GM19239 (cell line): ENCODE measurements around the gene S100A3.
"Not testable (repeated sequence)": the region's sequence is repeated elsewhere in the genome, so short reads cannot be mapped to it uniquely, and the experiment has no call there.

Experiments used
- DNase-seq: peaks from one replicate; pipeline ENCODE4 v3.0.0; 2011; ENCODE audit warnings: low spot score; ENCODE audit not compliant: insufficient read length
- FAIRE-seq: peaks from 2 replicates; lab custom pipeline; 2011; peaks lifted over from hg19 to GRCh38; lab: Jason Lieb, UNC

Gene S100A3

DNA sequence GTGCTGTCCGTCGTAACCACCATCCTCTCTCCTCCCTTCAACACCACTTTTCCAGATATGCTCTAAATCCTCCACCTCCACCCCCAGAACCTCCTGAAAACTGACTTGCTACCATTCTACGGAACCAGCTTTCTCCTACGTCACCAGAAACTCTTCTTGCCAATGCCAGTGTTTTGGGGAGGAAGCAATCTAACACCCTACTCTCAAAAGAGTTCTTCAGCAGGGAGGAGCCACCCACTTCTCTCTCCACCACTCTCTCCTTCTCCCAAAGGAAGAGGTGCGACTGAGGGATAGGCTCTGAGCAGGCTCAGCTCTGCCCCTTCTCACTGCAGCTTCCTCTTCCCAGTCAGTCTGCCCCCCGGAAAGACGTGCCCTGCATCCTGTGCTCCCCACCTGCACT is 22.6 kb upstream of the S100A3 start:
- FAIRE-seq (no peak), DNase-seq (no peak)

DNA sequence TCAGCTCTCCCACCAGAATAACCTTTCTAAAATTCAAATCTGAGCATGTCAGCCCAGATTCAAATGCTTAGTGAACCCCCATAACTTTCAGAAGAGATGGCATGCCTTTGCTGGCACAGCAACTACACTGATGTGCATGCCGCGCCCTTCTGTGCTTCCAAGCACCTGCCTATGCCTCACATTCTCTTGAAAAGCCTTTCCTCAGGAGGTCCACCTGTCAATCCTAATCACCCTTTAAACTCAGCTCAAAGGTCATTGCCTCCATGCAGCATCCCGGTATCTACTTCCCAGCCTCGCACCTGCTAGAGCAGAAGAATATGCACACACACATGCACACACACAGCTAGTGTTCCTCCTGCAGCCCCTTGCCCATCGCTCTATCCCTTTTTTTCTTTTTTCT is 21.8 kb upstream of the S100A3 start:
- no peak for DNase-seq
- no peak for FAIRE-seq

DNA sequence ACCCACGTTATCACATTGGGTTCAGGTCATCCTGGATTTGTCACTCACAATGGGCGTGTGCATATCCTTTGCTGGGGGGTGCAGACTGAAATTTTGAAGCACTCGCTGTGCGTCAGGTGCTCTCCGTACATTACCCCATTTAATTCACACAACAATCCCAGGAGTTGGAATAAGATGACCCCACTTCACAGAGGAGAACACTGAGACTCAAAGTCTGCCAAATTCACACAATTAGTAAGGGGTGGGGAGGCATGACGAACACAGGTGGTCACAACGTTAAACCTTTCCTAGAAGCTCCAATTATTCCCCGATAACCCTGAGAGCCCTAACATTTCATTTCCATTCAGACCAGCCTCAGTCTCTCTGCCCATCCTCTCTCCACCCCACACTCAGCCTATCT is 20.4 kb upstream of the S100A3 start:
- no peak for DNase-seq
- no peak for FAIRE-seq

DNA sequence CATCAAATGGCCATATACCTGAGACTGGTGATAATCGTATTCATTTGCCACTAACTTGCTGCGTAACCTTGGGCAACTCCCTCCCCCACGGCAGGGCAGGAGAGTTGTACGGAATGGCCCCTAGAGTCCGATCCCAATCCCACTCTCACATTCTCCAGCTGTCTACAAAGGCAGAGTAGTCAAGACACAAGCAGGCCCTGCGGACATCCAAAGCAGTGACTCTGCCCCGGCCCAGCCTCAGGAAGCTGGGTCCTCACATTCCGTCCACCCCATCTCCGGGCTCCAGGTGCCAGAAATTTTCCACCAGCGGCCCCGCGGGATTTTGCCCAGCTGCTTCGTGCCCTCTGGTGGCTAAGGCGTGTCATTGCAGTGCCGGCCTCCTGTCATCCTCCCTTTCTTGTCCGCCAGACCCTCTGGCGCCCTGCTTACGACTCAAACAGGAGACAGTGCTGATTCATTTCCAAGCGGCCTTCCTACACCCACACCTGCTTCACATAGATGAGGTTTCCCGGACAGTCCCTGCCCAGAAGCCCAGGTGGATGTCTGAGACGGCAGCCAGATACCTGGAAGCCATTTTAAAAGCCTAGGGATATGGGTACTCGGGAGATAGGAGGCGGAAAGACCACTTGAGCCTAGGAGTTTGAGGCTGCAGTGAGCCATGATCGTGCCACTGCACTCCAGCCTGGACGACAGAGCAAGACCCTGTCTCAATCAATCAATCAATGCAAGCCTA is 19.5 kb upstream of the S100A3 start:
- FAIRE-seq (peak; percentile 71), DNase-seq (peak; percentile 80)

DNA sequence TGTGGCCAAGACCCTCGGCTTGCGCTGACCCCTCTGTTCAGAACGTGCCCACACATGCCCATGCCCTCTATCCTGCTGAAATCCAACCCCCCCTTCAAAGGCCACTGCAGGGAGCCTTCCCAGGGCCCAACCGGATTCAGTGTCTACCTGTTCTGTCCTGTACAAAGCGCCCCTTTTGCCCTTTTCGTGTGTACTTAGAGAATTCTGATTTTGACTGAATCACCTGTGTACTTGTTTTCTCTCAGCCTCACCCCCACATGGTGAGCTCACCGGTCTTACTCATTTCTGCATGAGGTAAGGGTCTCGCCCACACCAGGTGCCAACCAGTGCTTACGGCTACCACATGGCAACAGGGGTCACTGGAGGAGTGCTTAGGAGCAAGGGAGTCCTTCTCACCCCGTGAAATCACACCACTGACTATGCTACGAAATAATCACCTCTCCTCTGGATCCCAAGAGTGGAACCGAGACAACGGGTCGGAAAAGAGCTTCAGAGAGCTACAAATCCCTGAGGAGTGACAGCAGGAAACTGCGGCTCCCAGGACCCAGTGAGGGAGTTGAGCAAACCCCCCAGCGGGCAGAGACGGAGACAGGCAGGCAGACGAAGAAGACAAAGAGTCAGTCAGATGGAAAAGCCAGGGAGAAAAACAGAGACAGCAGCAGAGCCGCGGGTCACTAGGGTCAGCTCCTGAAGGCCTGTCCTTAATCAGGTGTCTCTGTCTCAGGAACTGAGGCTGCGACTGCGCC is 18.7 kb upstream of the S100A3 start:
- DNase-seq (no peak), FAIRE-seq (no peak)

DNA sequence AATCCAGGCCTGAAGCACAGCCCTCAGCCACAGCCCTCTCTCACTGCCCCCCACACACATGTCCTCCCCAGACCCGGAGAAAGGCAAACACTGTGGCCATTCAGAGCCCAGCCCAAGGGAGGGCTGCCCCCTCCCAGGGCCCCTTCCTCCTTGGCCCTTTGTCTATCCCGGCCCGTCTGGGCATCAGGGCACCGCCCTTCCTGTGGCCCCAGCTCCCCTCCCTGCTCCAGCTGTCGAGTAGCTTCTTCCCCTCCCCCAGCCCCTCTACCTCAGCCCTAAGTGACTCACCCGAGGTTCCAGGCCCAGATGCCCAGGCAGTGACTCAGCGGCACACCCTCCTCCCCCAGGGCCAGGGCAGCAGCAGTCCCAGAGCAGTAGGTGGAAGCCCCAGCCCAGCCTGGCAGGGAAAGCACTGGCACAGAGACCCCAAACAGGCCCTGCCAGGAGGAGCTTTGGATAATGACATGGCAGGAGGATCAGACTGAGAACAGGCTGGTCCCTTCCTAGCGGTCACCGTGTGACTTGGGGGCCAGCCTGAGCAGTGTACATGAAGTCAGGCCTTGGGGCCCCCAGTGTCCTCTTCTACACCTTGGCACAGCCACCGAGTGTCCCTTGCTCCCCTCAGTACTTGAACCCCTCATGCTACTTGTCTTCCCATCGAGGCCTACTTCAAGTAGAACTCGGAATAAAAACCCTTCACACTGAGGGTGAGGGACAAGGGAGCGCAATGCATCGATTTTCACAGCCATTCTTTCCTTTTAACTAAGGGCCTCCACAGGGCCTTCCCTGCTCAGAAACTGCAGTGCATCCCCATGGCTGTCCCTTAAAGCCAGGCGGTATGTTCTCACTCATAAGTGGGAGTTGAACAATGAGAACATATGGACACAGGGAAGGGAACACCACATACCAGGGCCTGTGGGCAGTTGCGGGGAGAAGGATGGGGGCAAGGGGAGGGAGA is 17.6 kb upstream of the S100A3 start:
- FAIRE-seq (peak; percentile 33), DNase-seq (no peak)

DNA sequence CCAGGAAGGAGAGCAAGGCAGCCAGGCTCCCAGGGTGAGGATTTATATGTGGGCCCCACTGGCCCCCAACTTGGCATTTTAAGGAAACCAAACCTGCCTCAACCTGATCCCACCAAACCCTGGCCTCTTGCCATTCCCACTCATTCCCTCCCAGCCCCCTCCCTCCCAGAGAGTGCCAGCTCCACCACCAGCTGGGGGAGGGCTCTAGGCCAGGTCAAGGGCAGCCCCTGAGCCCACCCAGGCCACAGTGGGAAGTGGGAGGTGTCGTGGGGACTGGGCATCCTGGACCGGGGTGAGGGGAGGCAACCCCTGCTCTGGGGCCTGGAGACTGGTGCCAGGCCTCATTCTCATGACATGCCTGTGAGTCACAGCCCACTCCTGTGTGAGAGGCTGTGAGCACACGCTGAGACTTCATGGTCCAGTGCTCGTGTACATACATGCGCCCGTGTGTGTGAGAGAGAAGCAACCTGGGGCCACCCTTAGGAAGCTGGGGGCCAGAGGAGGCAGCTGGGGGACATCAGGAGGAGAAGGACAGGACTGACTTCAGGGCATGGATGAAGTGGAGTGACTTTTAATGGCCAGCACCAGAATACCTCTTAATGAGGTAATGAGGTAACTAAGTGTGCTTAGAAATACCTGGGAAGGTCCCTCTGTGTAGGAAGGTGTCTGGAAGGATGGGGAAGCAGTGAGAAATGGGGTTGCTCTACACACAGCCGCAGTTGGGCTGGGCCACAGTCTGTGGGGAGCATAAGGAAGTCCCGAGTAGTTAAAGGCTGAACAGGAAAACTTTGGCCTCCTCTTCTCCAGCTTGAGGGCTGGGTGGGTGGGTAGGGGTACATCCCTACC is 16.7 kb upstream of the S100A3 start, which contains the start of gene S100A2:
Gene S100A2, minus strand, starts transcription at position 316 of the 846 bp plus-strand sequence. CDS start 1,967 bp downstream, outside the sequence.
- DNase-seq (no peak), FAIRE-seq (no peak)

DNA sequence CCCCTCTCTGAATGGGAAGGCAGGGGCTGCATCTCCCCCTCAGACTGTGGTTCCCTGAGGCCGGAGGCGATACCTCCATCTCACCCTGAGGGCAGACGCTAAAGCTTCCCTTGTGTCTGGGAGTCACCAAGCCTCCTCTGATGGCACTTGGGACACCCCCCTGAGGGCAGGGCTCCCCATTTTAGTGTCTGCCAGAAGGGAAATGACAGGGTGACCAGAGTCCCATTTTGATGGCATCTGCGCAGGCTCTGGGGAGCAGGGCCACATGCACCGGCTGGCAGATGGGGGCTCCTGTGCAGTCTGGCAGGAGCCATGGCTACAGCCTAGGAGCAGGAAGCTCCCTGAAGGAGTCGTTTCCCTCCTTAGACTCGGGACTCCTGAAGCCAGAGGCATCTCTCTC is 14.9 kb upstream of the S100A3 start:
- no peak for DNase-seq
- no peak for FAIRE-seq

DNA sequence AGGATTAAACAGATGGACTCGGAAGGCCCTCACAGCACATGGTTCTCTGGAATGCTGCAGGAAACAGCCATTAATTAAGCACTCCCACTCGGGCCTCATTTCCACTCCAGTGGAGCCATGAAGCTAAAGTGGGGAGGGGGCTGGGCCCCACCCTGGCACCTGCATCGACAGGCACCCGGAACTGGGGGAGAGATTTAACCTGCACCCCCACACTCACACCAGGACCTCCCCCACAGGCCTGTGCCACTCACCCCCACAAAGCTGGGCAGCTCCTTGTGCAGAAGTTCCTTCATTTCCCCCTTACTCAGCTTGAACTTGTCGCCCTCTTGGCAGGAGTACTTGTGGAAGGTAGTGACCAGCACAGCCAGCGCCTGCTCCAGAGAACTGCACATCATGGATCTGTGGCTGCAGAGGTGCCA is 14.4 kb upstream of the S100A3 start:
- DNase-seq (no peak), FAIRE-seq (no peak)

DNA sequence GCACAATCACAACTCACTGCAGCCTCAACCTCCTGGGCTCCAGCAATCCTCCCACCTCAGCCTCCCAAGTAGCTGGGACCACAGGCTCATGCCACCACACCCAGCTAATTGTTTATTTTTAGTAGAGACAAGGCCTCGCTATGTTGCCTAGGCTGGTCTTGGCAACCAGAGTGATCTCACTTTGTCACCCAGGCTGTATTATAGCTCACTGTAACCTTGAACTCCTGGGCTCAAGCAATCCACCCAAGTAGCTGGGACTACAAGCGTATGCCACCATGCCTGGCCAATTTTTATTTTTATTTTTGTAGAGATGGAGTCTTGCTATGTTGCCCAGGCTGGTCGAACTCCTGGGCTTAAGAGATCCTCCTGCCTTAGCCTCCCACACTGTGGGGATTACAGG is 13.0 kb upstream of the S100A3 start:
- FAIRE-seq, DNase-seq: not testable (repeated sequence)

DNA sequence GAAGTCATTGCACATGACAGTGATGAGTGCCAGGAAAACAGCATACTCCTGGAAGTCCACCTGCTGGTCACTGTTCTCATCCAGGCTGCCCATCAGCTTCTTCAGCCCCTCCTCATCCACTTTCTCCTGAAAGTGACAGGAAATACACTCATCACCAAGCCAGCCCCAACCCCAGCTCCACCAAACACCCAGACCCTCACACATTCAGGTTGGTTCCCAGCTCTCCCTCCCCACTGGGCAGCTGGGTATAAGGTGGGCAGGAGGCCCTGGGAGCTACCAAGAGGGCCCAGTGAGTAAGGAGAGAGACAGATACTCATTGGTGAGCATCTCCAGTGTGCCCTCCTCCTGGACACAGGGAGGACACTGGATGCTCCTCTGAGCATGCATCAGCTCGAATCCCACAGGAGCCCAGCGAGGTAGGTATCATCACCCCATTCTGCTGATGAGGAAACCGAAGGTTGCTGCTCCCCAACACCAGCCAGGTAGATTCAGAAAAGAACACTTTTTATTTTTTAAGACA is 12.5 kb upstream of the S100A3 start:
- DNase-seq (no peak), FAIRE-seq (no peak)

DNA sequence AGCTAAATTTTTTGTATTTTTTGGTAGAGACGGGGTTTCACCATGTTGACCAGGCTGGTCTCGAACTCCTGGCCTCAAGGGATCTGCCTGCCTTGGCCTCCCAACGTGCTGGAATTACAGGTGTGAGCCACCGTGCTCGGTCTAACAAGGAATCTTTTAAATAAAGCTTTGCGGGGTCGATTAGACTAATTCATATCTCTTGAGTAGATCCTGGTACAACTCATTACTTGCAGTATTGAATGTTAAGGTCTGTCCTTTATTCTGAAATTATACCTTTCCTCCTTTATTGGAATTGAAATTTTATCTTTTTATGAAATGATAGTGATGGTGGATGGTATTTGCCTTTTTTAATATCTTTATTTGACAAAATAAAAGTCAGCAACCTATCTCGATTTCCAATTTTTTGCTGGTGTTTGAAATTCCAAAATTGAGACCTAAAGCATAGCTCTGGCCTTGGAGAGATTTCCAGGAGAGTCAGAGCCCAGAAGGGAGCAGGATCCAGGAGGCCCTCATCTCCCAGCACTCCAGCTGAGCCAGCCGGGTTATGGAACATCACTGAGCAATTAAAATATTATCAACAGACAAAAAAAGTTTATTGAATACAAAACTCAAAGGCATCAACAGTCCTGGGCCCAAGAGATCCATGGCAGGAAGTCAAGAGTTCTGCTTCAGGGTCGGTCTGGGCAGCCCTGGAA is 11.9 kb upstream of the S100A3 start:
- DNase-seq = no peak
- FAIRE-seq = no peak

DNA sequence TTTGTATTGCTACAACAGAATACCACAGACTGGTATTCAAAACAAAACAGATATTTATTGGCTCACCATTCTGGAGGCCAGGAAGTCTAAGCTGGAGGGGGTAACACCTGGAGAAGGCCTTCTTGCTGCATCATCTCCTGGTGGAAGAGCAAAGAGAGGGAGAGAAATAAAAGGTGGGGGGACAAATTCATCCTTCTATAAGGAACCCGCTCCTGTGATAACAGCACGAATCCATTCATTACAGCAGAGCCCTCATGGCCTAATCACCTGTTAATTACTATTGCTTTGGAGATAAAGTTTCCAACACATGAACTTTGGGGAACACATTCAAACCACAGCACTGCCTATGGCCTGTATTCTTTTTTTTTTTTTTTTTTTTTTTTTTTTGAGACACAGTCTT is 11.2 kb upstream of the S100A3 start:
- FAIRE-seq (no peak), DNase-seq (no peak)

DNA sequence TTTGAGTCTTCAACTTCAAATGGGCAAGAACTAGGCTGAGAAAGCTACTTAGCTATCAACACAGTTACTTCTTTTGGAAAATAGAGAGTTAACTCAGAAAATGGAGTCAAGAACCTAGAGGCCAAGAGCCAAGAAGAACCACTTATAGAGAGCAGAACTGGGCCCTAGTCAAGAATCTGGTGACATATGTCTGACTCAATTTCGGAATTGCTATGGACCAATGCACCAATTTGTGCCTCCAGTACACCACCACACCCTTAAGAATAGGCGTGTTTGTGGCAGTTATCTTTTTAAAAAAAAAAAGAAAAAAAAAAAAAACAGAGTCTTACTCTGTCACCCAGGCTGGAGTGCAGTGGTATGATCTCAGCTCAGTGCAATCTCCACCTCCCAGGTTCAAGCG is 8.8 kb upstream of the S100A3 start:
- FAIRE-seq (no peak), DNase-seq (no peak)

DNA sequence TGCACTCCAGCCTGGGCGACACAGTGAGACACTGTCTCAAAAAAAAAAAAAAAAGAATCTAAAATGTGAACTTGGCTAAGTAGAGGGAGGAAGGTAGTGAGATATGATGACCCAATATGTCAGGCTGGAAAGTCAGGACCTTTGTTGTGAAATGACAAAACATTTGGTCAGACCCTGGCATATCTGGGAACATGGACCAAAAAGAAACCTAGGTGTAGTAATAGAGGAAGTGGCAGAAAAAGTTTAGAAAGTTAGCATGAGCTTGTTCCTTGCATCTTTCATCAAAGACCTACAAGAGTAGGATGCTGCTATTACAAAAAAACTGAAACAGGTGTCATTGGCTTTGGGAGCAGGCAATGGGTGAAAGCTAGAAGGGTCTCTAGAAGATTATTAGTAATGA is 7.3 kb upstream of the S100A3 start:
- DNase-seq = no peak
- no peak for FAIRE-seq

DNA sequence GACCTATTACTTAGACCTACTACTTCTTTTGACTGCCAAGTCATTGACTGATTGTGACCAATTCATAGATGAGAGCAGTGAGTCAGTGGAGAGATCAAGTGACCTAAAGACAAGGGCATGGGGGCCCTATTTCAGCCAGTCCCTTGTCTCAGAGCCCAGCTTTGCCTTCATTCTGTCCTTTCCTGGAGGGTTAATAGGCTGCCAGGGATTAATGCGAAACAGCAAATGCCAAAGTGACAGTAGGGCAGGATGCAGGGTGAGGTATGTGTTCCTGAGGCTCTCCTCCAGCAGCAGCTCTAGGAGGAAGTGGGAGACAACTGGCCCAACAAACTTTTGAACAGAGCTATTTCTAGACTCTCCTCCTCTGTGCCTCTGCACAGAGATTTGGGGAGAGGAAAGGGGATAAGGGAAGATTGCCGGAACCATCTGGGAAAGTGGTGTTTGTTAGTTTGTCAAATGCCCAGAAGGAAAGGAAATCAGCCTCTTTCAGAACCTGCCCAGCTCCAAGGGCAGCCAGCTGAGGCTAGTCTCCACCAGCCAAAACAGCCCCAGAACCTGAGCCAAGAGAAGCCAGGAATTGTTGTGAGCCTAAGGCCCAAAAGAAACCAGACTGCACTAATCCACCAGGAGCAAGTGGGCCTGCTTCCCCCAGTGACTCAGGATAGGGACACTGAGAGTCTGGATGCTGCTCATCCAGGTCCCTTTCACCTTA is 4.9 kb upstream of the S100A3 start:
- DNase-seq = no peak
- FAIRE-seq = no peak

DNA sequence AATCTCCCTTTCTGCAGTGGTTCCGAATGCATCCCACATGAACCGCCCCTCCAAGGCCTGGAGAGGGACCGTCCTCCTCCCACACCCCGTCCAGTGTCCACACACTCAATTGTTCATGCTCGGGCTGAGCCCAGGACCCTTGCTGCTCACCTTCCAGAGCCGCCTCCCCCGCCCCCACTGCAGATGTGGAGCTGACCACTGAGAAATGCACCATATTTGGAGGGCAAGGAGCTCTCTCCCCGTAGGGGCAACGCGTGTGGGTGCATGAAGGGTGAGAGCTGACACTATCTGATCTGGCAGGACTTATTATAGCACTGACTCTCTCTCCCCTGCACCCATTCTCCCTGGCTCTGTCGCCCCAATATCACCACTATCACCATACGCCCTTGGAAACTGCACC is 4.0 kb upstream of the S100A3 start:
- no peak for FAIRE-seq
- no peak for DNase-seq

DNA sequence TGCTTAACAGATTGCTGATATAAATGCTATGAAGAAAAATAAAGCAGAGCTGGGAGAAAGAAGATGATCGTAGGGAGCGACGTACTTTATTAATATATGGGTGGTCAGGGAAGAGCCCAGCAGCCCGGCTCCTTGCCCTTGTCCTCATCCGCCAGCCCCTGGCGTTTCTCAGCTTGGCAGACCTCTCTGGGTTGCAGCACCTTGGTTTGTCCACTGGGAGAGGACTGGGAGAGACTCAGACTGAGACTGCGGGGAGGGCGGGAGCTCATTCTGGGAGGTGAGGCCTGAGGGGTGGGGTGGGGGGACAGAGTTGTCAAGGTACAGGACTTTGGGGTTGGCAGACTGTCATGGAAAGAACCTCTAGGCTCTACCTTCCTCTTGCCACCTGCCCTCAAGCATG is 3.3 kb upstream of the S100A3 start:
- FAIRE-seq (no peak), DNase-seq (no peak)
